ENCODE results near the gene TMPRSS15.

The TMPRSS15 gene

GRCh38 chr21:18235545-18235944 lies 168.0 kb downstream of the TMPRSS15 start:
- DNase-seq: no peak

DNA sequence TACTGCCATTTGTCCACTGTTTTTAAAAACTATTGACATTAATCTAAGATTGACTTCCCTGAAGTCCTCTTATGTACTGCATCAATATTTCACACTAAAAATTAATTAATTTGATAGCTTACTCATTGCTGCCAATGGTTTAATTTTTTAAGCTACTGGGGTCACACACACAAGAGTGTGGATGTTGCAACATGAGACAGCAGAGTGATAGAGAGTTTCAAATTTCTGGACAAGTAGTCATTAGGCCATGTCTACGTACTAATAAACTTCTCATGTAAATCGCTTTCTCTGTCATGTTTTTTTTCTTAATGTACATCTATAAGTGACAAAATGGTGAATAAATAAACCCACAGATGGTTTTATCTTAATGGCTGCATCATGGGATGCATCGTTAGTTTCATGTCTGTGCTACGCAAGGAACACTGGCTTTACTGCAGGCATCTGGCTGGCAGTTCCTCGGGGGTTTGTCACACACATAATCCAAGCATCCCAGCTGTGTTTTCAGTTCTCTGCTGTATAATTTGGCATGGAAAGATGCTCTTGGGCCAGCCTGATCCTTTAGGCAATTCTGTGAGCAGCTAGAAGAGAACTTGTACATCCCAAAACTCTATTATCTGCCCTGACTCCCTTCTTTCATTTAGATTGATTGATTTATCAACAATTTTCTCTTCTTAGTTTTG lies 175.4 kb downstream of the TMPRSS15 start:
- no peak for DNase-seq

GRCh38 chr21:18222346-18222745 lies 181.2 kb downstream of the TMPRSS15 start:
- no peak for DNase-seq

- DNase-seq: no peak
Observed at GRCh38 chr21:18220498-18220897, 183.1 kb downstream of the TMPRSS15 start.
